HEK293 (cell line): Measurements from ENCODE around the gene CDKN3.

Experiments
- CTCF ChIP-seq: fragments of 450-650 bp; formaldehyde crosslinking; IDR thresholded peaks from 2 replicates; pipeline ENCODE4 v1.5.1; 2016; ENCODE audit warnings: missing biosample characterization, missing genetic modification characterization
- ZBTB1 ChIP-seq: fragments of 450-650 bp; formaldehyde crosslinking; IDR thresholded peaks from 2 replicates; pipeline ENCODE4 v1.5.1; 2016; ENCODE audit warnings: missing biosample characterization, missing genetic modification characterization
- ZBTB8A ChIP-seq: fragments of 450-650 bp; formaldehyde crosslinking; IDR thresholded peaks from 2 replicates; pipeline ENCODE4 v1.5.1; 2016; ENCODE audit warnings: missing biosample characterization, missing genetic modification characterization
- ZNF623 ChIP-seq: fragments of 450-650 bp; formaldehyde crosslinking; IDR thresholded peaks from 2 replicates; pipeline ENCODE4 v1.5.1; 2016; ENCODE audit warnings: missing biosample characterization, missing genetic modification characterization
- ZNF776 ChIP-seq: fragments of 450-650 bp; formaldehyde crosslinking; IDR thresholded peaks from 2 replicates; pipeline ENCODE4 v1.5.0; 2017; ENCODE audit warnings: missing biosample characterization, missing genetic modification characterization, borderline replicate concordance

GRCh38 chr14:54395284-54395683 lies 1.5 kb upstream of the CDKN3 start:
- TF ChIP-seq ZNF776 (tag by site-specific recombination), result no peak
- no peak for TF ChIP-seq ZBTB1
- no peak for TF ChIP-seq CTCF (tag by site-specific recombination)
- no peak for TF ChIP-seq ZBTB8A (tag by site-specific recombination)
- no peak for TF ChIP-seq ZNF623 (tag by site-specific recombination)
